Measurements from ENCODE around the gene LASP1.

Gene LASP1

GRCh38 chr17:38868817-38869525 lies 887 bp upstream of the LASP1 start:
- DNase-seq (ENCODE audit: low read depth in 2 of 3, low spot score in 1 of 3) = peak; percentile 87 to 96 (median 93)

GRCh38 chr17:38870259-38871165 lies 654 bp downstream of the LASP1 start:
- peak in 2 of 3 donors; percentile 52 to 59 for DNase-seq (ENCODE audit: low read depth in 2 of 3, low spot score in 1 of 3)

DNA sequence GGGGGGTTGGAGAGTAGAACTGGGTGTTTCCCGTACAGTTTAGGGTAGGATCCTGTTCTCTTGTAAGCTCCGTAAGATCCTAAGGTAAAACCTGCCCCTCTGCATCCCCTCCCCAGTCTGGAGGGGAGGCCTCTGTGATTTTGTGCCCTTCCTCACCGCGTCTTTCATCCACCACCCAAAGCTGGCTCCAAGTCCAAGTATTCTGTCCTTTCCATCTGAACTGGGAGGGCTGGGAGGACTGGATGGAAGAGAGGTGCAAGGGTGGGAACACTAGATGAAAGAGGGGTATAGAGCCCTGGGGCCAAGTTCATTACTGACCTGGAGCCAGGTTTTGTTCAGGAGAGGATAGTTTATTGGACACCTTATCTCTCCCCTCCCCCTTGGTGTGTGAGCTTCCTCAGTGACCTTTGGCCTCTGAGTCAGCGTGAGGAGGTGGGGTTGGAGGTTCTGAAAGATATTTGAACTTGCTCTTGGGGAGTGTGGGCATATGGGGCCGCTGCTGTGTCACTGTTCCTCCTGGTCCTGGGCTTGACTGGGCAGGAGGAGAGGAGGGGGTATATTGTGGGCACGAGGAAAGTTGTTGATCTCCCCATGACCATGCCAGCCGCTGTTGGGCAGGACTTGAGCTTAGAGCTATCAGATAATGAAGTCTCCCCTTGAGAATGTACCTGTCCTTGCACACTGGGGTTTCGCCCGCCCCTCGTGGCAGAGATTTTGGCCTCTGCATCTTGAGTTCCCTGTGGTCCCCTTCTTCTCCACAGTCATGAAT lies 1.6 kb downstream of the LASP1 start:
- peak; percentile 65 to 74 (median 74) for DNase-seq (ENCODE audit: low read depth in 2 of 3, low spot score in 1 of 3)

DNA sequence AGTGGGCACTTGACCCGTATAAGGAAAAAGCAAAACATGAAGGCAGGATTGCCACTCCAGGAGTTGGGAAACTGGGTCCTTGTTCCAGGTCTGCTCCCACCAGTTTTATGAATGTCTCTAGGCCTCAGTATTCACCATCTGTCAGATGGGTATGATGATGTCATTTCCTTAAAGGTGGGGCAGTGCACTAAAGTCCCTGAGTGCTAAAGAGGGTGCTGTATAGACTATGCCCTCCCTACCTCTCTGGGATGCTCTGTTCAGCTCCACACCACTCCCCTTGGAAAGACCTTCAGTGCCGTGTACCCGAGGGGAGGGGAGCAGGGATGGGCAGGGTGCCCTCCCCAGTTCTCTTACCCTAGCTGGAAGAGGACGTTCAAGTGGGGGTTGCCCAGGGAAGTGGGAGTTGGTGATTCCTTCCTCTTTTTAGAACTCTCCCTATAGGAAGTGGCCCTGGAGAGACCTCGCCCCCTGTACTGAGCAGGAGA lies 2.2 kb downstream of the LASP1 start:
- no peak for DNase-seq (ENCODE audit: low read depth in 2 of 3, low spot score in 1 of 3)

DNA sequence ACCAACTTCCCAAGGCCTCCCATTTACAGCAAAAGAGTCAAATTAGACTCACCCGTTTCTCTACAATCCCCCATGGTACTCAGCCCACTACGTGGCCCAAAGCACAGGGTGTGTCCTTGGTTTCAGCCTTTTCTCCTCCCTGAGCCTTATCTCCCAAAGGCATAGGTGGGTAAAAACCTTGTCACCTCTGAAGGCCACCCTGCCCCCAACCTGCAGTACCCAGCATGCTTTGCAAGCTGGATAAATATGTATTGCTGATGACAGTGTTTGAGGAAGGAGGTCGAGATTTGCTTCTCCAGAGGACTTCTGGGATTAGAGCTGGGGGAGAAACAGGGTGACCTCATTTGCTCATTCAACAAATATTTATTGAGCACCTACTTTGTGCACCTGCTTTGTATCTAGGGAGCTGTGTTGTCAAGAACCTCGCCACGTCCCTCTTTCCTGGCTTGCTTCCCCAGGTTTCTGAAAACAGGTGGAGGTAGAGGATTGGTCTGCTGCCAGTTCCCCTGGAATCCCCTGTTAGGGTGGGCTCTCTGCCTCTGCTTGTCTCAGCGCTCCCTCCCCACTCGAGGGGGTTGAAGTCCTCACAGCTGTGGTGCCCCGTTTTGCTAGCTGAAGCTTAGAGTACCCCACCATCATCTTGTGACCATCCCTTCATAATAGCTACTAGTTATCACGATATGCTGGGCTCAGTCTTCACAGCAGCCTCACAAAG lies 3.0 kb downstream of the LASP1 start:
- no peak for DNase-seq (ENCODE audit: low read depth in 2 of 3, low spot score in 1 of 3)

DNA sequence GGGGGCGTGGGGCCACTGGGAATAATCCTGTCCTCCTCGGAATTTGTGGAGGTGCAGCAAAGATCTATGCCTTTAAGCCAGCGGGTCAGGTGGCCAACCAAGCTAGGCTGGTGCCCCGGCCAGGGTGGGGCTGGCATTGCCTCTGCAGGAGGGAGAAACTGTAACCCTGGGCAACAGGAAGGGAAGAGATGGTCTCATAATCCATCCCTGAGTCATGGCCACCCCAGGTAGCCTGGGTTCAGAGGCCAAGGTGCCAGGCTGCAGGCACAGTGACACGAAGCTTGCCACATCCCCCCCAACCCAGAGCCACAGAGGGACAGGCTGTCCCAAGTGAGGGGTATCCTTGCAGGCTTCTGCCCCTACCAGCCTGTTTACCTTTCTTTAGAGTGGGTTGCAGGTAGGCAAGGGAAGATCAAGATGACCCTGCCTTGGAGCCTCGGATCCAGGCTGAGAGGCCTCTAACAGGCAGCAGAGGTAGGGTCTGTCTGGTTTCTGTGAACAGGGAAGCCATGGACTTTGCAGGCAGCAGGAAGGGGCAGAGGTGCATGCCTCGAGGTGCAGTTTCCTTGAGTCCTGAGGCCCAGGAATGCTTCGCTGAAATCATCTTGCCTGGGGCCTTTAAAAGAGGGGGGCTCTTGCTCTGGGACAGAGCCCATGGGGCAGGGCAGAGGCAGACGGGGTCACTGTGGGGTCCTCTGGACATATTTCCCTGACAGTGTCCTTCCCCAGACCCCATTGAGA lies 4.0 kb downstream of the LASP1 start:
- no peak for DNase-seq (ENCODE audit: low read depth in 2 of 3, low spot score in 1 of 3)

GRCh38 chr17:38874505-38875400 lies 4.9 kb downstream of the LASP1 start:
- DNase-seq (ENCODE audit: low read depth in 2 of 3, low spot score in 1 of 3) = no peak

DNA sequence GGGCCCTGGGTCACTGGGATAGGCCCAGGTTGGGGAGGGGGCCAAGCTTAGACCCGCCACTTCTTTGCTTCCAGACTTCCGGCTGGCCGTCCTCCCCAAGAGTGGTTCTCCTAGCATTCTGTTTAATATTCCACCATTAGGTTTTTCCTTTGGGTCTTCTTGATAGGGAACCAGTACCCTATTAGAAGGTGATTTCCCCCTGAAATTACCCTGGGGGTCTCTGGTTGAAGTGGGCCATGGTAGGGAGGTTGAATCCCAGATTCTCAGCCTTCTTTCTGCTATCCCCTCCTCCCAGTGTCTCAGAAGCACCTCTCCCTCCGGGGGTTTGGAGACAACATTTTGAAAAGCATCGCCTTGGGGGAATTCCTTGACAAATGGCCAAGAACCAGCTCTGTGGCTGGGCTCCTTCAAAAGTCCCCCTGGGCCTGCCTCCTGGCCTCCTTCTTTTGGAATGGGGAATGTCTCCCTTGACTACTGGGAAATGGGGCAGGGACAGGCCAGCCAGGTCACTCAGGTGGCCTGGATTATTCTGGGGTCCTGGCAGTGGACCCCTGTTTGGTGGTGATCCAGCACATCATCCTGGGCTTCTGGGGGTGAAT lies 5.7 kb downstream of the LASP1 start:
- DNase-seq (ENCODE audit: low read depth in 2 of 3, low spot score in 1 of 3) = no peak

DNA sequence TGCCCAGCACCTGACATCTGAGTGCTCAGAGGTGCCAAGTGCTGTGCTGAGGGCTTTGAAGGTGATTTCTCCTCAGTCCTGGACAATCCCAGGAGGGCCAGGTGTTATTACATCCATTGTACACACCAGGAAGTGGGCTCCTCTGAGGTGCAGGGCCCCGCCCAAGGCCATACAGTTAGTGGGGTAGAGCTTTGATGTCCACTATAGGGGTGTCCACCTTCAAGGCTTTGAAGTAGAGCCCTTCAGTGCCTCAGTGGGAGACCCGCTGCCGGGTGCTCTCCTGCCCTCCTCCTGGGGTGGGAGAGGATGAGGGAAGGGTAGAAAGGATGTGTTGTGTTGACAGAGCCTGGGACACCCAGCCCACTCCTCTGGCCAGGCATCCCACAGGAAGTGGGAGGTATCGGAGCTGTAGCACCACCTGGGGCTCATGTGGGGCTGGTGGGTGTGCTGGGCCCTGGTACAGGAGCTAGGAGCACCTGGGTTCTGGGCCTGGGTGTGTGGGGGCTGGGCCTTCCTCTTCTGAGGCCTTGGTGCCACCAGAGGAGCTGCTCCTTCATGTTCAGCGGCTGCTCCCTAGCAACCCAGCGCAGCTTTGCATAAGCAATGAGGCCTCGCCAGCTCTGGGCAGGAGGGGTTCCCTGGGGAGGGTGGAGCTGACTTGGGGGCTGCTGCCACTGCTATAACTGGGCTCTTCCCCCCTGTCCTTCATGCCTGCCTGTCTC lies 7.4 kb downstream of the LASP1 start:
- no peak for DNase-seq (ENCODE audit: low read depth in 2 of 3, low spot score in 1 of 3)

DNA sequence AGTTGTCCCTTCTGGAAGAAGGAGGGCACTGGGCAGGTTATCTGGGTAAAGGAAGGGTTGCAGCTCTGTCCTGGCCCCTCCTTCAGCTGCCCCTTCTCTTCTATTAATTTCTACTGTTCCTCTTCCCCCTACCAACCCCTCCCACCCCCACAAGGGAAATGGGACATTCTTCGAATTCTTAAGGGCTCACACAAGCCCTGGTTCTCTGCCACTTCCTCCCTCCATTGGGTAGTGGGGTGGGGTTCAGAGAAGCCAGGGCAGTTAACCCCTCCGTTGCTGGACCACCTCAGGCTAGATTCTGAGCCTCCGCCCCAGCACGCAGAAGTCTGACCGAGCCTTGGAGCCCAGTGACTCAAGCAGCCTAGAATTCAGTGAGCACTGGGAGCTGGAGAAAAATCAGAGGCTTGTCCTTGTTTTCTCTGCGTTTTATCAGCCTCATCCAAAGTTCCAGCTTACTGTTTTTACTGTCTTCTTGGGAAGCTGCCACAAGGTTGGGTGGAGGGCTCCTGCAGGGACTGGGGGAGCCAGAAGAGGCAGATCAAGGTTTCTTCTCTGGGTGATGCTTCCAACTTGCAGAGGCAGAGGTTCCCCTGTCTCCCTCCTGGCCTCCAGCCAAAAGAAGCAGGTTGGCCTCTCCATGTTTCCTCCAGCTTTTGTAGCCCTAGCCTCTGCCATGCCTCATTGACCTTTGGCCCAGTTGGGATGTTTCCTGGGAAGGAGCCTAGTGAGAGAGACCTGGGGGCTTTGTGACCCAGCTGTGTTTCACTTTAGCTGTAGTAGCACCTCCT lies 10.2 kb downstream of the LASP1 start:
- no peak for DNase-seq (ENCODE audit: low read depth in 2 of 3, low spot score in 1 of 3)

DNA sequence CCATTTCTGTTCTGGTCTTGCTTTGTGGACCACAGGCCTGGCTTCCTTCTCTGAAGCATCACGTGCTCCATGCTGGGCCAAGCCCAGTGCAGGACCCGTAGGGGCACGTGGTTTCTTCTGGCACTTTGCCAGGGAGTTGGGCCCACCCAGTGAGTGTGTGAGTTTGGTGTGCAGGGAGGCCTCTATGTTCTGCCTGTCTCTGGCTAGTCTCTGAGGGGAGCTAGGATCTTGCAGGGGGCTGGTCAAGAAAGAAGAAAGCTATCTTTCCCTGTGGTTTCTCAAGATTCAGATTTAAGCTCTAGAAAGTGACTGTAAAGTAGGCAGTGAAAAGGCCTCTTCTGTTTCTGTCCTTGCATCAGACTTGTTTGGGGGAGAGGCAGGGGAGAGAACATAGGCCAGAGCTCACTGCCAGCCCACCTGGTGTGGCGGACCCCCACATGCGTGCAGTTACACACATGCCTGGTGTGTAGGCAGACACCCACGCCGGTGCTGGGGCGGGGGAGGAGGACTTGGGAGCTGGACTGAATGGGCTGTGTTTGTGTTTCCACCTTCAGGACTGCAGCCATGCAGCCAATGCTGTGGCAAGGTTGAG lies 11.8 kb downstream of the LASP1 start:
- no peak for DNase-seq (ENCODE audit: low read depth in 2 of 3, low spot score in 1 of 3)

- no peak for DNase-seq (ENCODE audit: low read depth in 2 of 3, low spot score in 1 of 3)
Observed at GRCh38 chr17:38882870-38883269, 13.0 kb downstream of the LASP1 start.

DNA sequence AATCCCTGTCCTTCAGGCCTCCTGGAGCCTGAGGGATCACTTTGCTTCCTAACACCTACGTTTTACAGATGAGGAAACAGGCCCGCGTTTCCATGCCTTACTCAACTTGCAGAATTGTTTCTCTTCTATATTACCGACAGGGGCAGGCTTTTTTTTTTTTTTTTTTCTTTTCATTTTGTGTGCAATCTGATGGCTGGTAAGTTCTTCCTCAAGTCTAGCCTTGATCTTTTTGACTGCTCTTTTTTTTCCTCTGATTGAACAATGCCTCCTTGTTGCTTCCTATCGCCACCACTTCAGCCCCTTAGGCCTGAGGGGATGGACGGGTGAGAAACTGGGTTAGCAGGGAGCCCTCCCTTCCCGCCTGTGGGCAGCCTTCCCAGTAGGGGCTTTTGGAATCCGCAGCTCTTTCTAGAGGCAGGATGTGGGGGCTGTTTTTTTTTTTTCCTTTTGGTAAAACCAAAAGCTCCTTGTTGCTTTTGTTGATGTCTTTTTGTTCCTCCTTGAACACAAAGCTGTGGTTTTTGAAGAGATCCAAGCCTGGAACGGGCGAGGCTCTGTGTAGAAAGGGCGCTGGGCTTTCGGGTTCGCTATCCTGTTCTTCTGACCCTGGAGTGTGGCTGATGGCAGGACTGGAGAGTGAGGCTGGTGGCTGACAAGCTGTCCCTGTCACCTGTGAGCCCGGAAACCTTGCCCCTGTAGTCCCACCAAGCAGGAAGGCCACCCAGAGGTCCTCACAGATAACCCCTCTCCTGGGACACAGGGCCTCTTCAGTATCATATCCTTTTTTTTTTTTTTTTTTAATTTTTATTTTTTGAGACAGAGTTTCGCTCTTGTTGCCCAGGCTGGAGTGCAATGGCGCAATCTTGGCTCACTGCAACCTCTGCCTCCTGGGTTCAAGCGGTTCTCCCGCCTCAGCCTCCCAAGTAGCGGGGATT lies 14.0 kb downstream of the LASP1 start:
- no peak for DNase-seq (ENCODE audit: low read depth in 2 of 3, low spot score in 1 of 3)

DNA sequence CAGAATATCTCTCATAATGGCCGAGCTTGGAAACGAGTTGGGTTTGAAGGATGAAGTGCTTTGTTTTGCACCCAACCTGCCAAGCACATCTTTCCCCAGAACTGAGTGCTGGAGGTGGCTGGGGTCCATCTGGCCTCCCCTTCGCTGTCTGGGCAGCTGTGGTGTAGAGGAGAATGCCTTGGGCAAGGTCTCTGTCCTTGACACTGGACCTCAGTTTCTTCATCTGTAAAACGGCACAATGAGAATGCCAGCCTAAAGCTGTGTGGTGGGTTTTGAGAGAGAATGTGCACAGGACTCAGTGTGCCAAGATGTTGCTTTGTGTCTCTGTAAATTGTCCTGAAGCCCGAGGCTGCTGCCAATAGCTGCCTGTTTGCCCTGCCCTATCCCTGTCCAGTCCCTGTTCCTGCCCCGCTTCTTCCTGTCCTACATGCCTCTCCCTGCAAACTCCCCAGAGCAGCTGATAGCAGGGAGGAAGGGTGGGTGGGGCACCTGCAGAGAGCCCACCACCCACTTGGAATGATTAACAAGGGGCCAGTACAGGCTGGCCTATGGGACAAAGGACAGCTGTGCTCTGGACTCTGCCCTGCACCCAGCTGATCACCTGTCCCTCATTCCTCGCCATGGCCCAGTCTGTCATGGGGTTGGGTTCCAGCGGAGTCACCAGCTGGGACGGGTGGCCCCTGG lies 15.3 kb downstream of the LASP1 start:
- no peak for DNase-seq (ENCODE audit: low read depth in 2 of 3, low spot score in 1 of 3)

All from stimulated activated CD4-positive, alpha-beta T cell treated with anti-CD3 and anti-CD28 coated beads, Interleukin-12 subunit alpha, Interleukin-12 subunit beta, amount 100 ng/mL, for 48 hours (primary cell).